NCI-H2227 (cell line): ENCODE data around the gene FBXL17.

Experiments used
- DNase-seq: peaks from one replicate; lab custom pipeline; 2025; ENCODE audit not compliant: unreplicated experiment; lab: John Stamatoyannopoulos, UW

FBXL17 gene

GRCh38 chr5:108101821-108102220 is 280.1 kb downstream of the FBXL17 start:
- DNase-seq, result no peak

DNA sequence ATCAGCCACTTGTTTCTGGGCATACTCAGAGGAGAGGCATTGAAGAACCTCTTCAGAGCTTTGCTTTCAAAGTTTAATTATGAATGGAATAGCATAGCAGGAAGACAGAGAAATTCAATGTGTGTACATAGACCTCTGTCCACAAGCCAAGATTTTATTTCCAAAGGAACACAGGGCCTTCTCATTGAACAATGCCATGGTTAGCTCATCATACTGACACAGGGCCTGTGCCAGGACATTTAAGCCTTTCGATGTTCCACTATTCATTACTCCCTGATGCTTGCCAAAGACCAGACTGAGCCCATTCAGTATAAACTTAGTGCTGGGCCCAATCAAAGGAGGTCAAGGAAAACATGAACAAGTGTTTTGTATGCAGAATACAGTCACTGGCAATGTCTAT is 280.8 kb downstream of the FBXL17 start:
- DNase-seq, result no peak

DNA sequence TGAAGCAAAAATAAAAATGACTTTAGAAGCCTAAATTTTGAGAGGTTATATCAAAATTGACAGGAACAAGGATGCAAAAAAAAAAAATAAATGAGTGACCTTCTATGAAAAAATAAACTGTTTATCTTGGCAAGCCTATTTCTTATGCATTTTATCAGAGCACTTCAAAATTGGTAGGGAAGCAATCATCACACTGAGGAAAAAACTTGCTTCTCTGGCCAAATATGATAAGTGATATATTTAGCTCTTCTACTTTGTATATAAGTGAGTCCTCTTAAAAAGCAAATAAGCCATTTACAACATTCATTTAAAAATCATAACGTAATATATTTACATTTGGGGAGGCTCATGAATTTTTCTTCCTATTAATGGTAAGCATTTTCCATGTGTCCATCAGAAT is 287.1 kb downstream of the FBXL17 start:
- DNase-seq, result no peak

- peak; percentile 1 for DNase-seq
These were observed 288.7 kb downstream of the FBXL17 start for GRCh38 chr5:108093186-108093585.

GRCh38 chr5:108090946-108091345 is 291.0 kb downstream of the FBXL17 start:
- no peak for DNase-seq

DNA sequence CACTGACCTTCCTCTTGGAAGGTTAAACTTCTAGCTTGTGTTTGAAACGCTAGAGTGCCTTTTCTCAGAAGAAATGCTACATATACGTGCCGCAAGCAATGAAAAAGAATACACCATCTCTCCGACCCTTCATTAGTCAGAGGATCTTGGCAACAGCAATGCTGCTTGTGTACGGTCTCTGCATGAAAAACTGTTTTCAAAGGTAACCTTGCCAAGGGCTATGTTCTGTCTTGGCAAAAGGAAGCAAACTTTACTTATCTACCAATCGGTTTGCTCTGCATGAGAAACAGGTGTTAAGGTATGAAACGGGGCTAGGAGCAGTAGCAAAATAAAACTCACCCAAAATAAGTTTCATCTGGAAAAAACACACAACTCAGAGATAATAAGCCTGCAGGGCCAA is 297.8 kb downstream of the FBXL17 start:
- DNase-seq, result no peak

DNA sequence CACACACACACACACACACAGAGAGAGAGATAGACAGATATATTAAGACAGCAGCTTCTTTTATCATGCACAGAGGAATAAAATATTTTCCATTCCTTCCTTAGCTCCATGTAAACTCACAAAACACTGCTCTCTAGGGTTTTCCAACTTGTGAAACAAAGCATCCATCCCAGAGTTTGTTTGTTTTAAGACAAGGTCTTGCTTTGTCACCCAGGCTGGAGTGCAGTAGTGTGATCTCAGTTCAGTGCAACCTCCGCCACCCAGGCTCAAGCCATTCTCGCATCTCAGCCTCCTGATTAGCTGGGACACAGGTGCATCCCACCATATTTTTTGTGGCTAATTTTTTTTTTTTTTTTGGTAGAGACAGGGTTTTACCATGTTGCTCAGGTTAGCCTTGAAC is 298.7 kb downstream of the FBXL17 start:
- no peak for DNase-seq

DNA sequence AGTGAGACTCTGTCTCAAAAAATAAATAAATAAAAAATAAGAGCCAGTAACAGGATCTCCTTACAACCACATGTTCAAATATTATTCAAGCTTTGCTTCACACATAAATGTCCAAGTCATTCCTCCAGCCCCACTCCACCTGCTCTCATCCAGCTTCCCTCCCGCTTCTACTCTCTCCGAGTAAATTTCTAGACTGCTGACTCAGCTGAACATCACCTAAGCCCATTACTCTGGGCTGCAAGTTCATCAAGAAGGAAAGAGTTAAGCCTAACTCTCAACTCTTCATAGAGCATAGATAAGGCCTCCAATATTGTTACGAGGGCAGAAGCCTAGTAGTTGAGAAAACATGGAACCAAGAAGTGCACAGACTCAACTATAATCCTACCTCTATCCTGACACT is 300.2 kb downstream of the FBXL17 start:
- DNase-seq, result no peak

GRCh38 chr5:108079753-108080152 is 302.1 kb downstream of the FBXL17 start:
- no peak for DNase-seq

GRCh38 chr5:108078882-108079281 is 303.0 kb downstream of the FBXL17 start:
- DNase-seq, result no peak

- no peak for DNase-seq
These were observed 303.6 kb downstream of the FBXL17 start for GRCh38 chr5:108078345-108078744.

- peak; percentile 29 for DNase-seq
These were observed 307.3 kb downstream of the FBXL17 start for GRCh38 chr5:108074626-108075025.

DNA sequence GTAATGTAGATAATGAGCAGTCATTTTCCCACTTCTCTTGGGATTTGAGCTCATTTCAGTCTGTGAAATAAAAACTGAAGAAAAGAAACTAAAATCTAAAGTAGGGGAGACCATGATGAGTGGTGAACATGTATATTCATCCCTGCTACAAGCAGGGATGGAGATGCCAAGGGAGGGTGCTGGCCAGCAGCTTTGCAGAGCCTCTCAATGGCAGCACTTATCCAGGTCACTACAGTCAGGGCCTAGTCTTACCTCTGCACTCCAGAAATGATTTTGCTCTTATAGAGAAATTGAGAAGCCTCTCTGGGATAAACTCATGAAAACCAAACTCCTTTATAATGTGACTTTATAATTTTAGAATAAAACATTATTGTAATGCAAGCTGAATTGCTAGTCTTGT is 317.6 kb downstream of the FBXL17 start:
- no peak for DNase-seq

DNA sequence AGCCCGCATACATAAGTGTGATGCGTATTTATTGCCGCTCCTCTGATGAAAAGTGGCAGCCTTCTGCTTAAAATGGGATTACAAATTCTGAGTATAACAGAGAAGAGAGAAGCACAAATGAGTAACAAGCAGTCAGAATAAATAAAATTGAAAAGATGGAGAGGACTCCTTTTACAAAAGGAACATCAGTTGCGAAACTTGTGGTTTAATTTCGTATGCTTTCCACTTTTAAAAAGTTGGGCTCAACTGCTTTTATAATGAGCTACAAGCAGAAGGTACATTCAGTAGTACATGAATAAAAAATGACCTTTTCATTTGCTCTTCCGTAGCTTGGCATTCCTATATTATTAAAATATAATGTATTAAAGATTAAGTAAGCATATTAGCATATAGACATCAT is 320.0 kb downstream of the FBXL17 start:
- no peak for DNase-seq

- no peak for DNase-seq
These were observed 321.6 kb downstream of the FBXL17 start for GRCh38 chr5:108060340-108060739.

- no peak for DNase-seq
These were observed 322.6 kb downstream of the FBXL17 start for GRCh38 chr5:108059334-108059733.

- DNase-seq, result no peak
These were observed 327.5 kb downstream of the FBXL17 start for GRCh38 chr5:108054349-108054748.

DNA sequence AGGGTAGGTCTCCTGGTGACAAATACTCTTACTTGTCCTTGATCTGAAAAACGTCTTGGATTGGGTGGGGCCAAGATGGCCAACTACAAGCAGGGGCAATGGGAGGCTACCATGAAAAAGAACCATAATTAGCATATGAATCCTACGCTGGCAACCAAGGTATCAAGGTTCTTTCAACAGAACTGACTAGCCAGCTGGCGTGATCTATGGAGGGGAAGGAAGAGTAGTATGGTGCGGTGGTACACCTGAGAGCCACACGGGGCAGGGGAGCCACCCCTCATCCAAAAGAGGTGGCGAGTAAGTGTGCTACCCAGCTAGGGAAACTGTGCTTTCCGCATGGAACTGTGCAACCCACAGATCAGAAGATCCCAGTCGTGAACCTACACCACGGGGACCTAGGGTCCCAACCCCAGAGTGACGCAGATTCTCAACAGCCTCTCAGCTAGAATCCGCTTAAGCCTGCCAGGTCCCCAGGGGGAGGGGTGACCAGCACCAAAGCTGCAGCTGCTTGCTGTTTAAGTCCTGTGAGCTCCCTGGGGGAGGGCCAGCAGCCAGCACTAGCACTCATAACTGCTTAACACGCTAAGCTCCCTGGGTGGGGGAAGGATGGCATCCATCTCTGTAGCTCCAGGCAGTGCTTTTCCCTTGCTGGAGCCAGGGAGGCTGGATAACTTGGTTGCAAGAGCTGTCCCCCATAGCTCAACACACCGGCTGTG is 334.8 kb downstream of the FBXL17 start:
- DNase-seq, result no peak

- DNase-seq, result no peak
These were observed 345.4 kb downstream of the FBXL17 start for GRCh38 chr5:108036482-108036881.

DNA sequence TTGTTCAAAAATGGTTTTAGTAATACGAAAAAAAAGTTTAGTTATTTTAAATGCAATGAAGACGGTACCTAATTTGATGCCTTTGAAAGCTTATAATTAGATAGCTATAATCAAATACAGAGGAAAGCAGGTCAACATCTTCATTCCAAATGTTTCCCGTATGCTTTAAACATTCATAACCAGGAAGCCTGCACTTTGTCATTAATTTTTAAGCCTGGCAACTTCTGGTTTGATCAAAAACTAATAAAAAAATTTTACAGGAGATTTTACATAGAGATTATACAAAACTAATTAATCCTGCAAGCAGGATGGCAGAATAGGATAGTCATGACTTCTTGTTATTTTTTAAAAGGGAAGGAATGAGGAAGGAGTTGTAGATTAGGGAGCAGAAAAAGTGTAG is 353.0 kb downstream of the FBXL17 start:
- no peak for DNase-seq

DNA sequence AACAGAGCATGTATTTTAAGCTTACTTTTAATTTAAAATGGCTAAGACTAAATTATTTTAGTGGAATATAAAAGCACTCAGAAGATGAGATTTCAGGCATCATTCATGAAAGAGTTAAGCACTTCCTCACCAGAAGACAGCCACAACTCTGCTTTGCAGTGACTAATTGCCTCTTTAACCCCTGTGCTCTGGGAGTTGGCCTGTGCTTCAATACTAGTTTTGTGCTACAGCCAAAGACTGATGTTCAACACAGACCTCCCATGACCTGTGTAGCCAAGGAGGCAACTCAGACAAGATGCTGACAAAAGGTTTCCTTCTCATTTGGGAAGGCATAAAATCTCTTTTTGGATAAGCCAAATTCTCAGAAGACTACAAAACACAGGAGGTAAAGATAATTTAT is 353.5 kb downstream of the FBXL17 start:
- DNase-seq, result peak; percentile 1

GRCh38 chr5:108025957-108026356 is 355.9 kb downstream of the FBXL17 start:
- DNase-seq, result no peak

- DNase-seq, result no peak
These were observed 356.9 kb downstream of the FBXL17 start for GRCh38 chr5:108024986-108025385.
